SK-N-SH (cell line): Measurements from ENCODE around the gene POLR2A. TPM values are rescaled to one million over a fixed set of nuclear protein-coding genes. Genes with fewer than 3 reads are reported as not detected.

Source experiments
- CTCF ChIA-PET: fragments of 300-600, 350-600 bp; formaldehyde crosslinking; extraction: SDS; loops from one replicate; lab custom pipeline; 2021; lab: Yijun Ruan, JAX
- POLR2A ChIA-PET: fragments of 350-600 bp; sonication (Branson Sonifier 250); formaldehyde crosslinking; extraction: SDS; loops from one replicate; lab custom pipeline; 2020; ENCODE audit warnings: antibody characterized with exemption, inconsistent platforms; lab: Yijun Ruan, JAX
- DNase-seq: peaks from one replicate; pipeline ENCODE4 v3.0.0; 2012
- H2AFZ ChIP-seq: fragments of 200-600 bp; sonication (generic); 2 replicates; pipeline ENCODE4 v1.8.1; 2016; ENCODE audit warnings: antibody characterized with exemption, mild to moderate bottlenecking, low read depth
- H3F3A ChIP-seq: fragments of 200-600 bp; sonication (generic); replicated peaks from 2 replicates; pipeline ENCODE3; 2016; ENCODE audit warnings: antibody characterized with exemption, mild to moderate bottlenecking; ENCODE audit not compliant: insufficient read depth
- H3K27ac ChIP-seq, 2 experiments: fragments of 200-500 bp in 1 of 2; fragments of 200-600 bp in 1 of 2; sonication (Bioruptor generic) in 1 of 2; sonication (generic), shearing (Covaris generic) in 1 of 2; 2 replicates each; pipeline versions ENCODE4 v1.5.1 to v1.6.1; 2014 to 2016; ENCODE audit warnings: low read depth in 2 of 2, inconsistent platforms in 1 of 2, low read length in 1 of 2, mild to moderate bottlenecking in 1 of 2, mixed read lengths in 1 of 2
- H3K27me3 ChIP-seq: fragments of 200-600 bp; sonication (generic), shearing (Covaris generic); 2 replicates; pipeline ENCODE4 v1.6.1; 2016; ENCODE audit warnings: mixed run types; ENCODE audit not compliant: insufficient read depth
- H3K36me3 ChIP-seq, 2 experiments: fragments of 200-500 bp in 1 of 2; fragments of 200-600 bp in 1 of 2; sonication (Bioruptor generic) in 1 of 2; sonication (generic) in 1 of 2; replicated peaks in 1 of 2; 2 replicates each; pipeline versions ENCODE3 to v1.5.1; 2014 to 2016; ENCODE audit warnings: low read length in 1 of 2, mild to moderate bottlenecking in 1 of 2; ENCODE audit not compliant: insufficient read depth in 2 of 2, control insufficient read depth in 1 of 2
- H3K4me1 ChIP-seq, 2 experiments: fragments of 200-500 bp in 1 of 2; fragments of 200-600 bp in 1 of 2; sonication (Bioruptor generic) in 1 of 2; sonication (generic), shearing (Covaris generic) in 1 of 2; 2 replicates each; pipeline versions ENCODE4 v1.5.1 to v1.6.1; 2014 to 2016; ENCODE audit warnings: low read depth in 1 of 2, low read length in 1 of 2, mixed run types in 1 of 2; ENCODE audit not compliant: insufficient read depth in 2 of 2, control insufficient read depth in 1 of 2
- H3K4me2 ChIP-seq: fragments of 200-600 bp; sonication (generic), shearing (Covaris generic); 2 replicates; pipeline ENCODE4 v1.6.1; 2017; ENCODE audit warnings: mixed run types
- H3K4me3 ChIP-seq, 2 experiments: fragments of 200-500 bp in 1 of 2; fragments of 200-600 bp in 1 of 2; sonication (Bioruptor generic) in 1 of 2; sonication (generic), shearing (Covaris generic) in 1 of 2; 2 replicates each; pipeline versions ENCODE4 v1.5.1 to v1.8.1; 2014 to 2016; ENCODE audit warnings: low read depth in 2 of 2, inconsistent platforms in 1 of 2, low read length in 1 of 2, mild to moderate bottlenecking in 1 of 2, mixed read lengths in 1 of 2, moderate library complexity in 1 of 2
- H3K79me2 ChIP-seq: fragments of 200-600 bp; sonication (generic); 2 replicates; pipeline ENCODE4 v1.8.1; 2017; ENCODE audit warnings: mild to moderate bottlenecking; ENCODE audit not compliant: insufficient read depth
- H3K9ac ChIP-seq: fragments of 200-600 bp; sonication (generic); 2 replicates; pipeline ENCODE4 v1.6.1; 2017; ENCODE audit warnings: mixed run types
- H3K9me2 ChIP-seq: fragments of 200-600 bp; sonication (generic); 2 replicates; pipeline ENCODE4 v1.6.1; 2017; ENCODE audit warnings: mixed run types
- H3K9me3 ChIP-seq: fragments of 200-600 bp; sonication (generic); 2 replicates; pipeline ENCODE4 v1.6.1; 2017; ENCODE audit warnings: mixed run types, mild to moderate bottlenecking, moderate library complexity
- H4K20me1 ChIP-seq: fragments of 200-600 bp; sonication (generic); 2 replicates; pipeline ENCODE4 v1.6.1; 2017; ENCODE audit warnings: mild to moderate bottlenecking, mixed run types; ENCODE audit not compliant: insufficient read depth
- CHD2 ChIP-seq: fragments of 150-350 bp; IDR thresholded peaks from 2 replicates; pipeline ENCODE4 v1.6.1; 2018; ENCODE audit warnings: low read length; ENCODE audit not compliant: partially characterized antibody
- ELF1 ChIP-seq: IDR thresholded peaks from 2 replicates; pipeline ENCODE4 v1.4.0; 2012
- EP300 ChIP-seq, 2 experiments: IDR thresholded peaks; 2 replicates each; pipeline versions ENCODE4 v1.4.0 to v1.6.1; 2012; ENCODE audit warnings: borderline replicate concordance in 1 of 2, low read depth in 1 of 2, low read length in 1 of 2
- EZH2phosphoT487 ChIP-seq: fragments of 200-600 bp; sonication (generic); IDR thresholded peaks from 2 replicates; pipeline ENCODE4 v1.6.1; 2017; ENCODE audit warnings: low read depth, mixed run types, mild to moderate bottlenecking, antibody characterized with exemption, moderate library complexity, borderline replicate concordance
- FOSL2 ChIP-seq: IDR thresholded peaks from 2 replicates; pipeline ENCODE4 v1.4.0; 2012; ENCODE audit warnings: low read depth, mild to moderate bottlenecking, moderate library complexity, borderline replicate concordance
- FOXM1 ChIP-seq: IDR thresholded peaks from 2 replicates; pipeline ENCODE4 v1.4.0; 2012; ENCODE audit warnings: low read depth, mild to moderate bottlenecking
- GATA2 ChIP-seq: sonication (generic); formaldehyde crosslinking; IDR thresholded peaks from 2 replicates; pipeline ENCODE4 v1.5.0; 2020; ENCODE audit warnings: mild to moderate bottlenecking, missing genetic modification reagents
- JUND ChIP-seq: IDR thresholded peaks from 2 replicates; pipeline ENCODE4 v1.4.0; 2012
- MEF2A ChIP-seq: IDR thresholded peaks from 2 replicates; pipeline ENCODE4 v1.4.0; 2012; ENCODE audit warnings: low read depth, borderline replicate concordance
- POLR2AphosphoS5 ChIP-seq: IDR thresholded peaks from 2 replicates; pipeline ENCODE4 v1.6.1; 2012; ENCODE audit warnings: low read depth, low read length
- RCOR1 ChIP-seq: fragments of 150-350 bp; IDR thresholded peaks from 2 replicates; pipeline ENCODE4 v1.6.1; 2017; ENCODE audit warnings: antibody characterized with exemption, low read length
- RXRA ChIP-seq: IDR thresholded peaks from 2 replicates; pipeline ENCODE4 v1.4.0; 2012; ENCODE audit warnings: low read depth, mild to moderate bottlenecking, borderline replicate concordance
- SMC3 ChIP-seq: IDR thresholded peaks from 2 replicates; pipeline ENCODE4 v1.6.1; 2012; ENCODE audit warnings: low read depth, low read length, improper control_type of control experiment
- TCF12 ChIP-seq: IDR thresholded peaks from 2 replicates; pipeline ENCODE4 v1.4.0; 2012
- YY1 ChIP-seq: IDR thresholded peaks from 2 replicates; pipeline ENCODE4 v1.4.0; 2012; ENCODE audit warnings: low read depth, mild to moderate bottlenecking
- WGBS: methylation state at CpG from one replicate; pipeline ENCODE4 v1.1.6; 2017; ENCODE audit warnings: low lambda C conversion rate; 5-methylcytosine and 5-hydroxymethylcytosine counted together
- polyA plus RNA-seq, 3 experiments: library from polyadenylated mRNA; depleted of rRNA; stranded (reverse); fragments of >200 nt; gene quantifications; 2 replicates each; pipeline ENCODE4 v1.2.3, GENCODE V29; 2012
- TF ChIP-seq, protein P1 (sequence below): IDR thresholded peaks from 2 replicates; pipeline ENCODE4 v1.6.1; 2012; ENCODE audit warnings: mild to moderate bottlenecking, low read depth, low read length, moderate library complexity
- TF ChIP-seq, protein P2 (sequence below): fragments of 200-600 bp; sonication (generic); IDR thresholded peaks from 2 replicates; pipeline ENCODE4 v1.6.1; 2017; ENCODE audit warnings: antibody characterized with exemption, mild to moderate bottlenecking, moderate library complexity
- TF ChIP-seq, protein P3 (sequence below): IDR thresholded peaks from 2 replicates; pipeline ENCODE4 v1.4.0; 2012; ENCODE audit warnings: low read depth, borderline replicate concordance
- TF ChIP-seq, protein P4 (sequence below): IDR thresholded peaks from 2 replicates; pipeline ENCODE4 v1.4.0; 2012; ENCODE audit warnings: low read depth

Gene POLR2A
- polyA plus RNA-seq, 1 of the 3 experiments (the other 2 are of a cell fraction), result 37.3 TPM

DNA sequence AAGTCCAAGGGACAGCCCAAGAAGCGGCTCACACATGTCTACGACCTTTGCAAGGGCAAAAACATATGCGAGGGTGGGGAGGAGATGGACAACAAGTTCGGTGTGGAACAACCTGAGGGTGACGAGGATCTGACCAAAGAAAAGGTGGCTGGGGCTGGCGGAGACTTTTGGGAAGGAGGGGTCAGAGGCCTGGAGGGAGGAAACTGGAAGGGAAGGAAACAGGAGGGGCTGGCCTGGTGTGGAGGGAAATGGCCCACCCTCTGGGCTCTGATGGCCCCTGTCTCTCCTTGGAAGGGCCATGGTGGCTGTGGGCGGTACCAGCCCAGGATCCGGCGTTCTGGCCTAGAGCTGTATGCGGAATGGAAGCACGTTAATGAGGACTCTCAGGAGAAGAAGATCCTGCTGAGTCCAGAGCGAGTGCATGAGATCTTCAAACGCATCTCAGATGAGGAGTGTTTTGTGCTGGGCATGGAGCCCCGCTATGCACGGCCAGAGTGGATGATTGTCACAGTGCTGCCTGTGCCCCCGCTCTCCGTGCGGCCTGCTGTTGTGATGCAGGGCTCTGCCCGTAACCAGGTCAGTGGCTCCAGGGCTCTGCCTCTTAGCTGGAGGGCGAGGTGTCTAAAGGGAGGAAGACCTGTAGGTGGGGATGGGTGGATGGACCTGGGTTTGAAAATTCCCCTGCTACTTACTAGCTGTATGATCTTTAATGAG lies 12.5 kb downstream of the POLR2A start:
- no peaks in the 10 kb centered on the region for H3K27me3 ChIP-seq
- H3K79me2 ChIP-seq, result peaks cover 66% of the 10 kb centered on the region
- H3K4me3 ChIP-seq, result no peak overlapping the region
- H3K4me2 ChIP-seq, result no peak overlapping the region
- H3K9me2 ChIP-seq, result no peaks in the 10 kb centered on the region
- no peak overlapping the region for H3K9ac ChIP-seq
- H2AFZ ChIP-seq, result no peak overlapping the region
- H4K20me1 ChIP-seq, result peaks cover 54% of the 10 kb centered on the region
- WGBS, result 98% methylated on average over 18 of the region's 20 CpGs
- no peak for DNase-seq
- no peaks in the 10 kb centered on the region for H3K4me1 ChIP-seq
- no peaks in the 10 kb centered on the region for H3F3A ChIP-seq
- H3K36me3 ChIP-seq, result peaks cover 44 to 56% of the 10 kb centered on the region in 2 experiments
- no peak overlapping the region for H3K27ac ChIP-seq
- ChIA-PET POLR2A (no interaction called here), CTCF (interaction anchor here (0.9 to 2.5 kb wide), 6 partner anchors 9 to 200 kb away, joined by 3 to 8 read pairs (median 4); no protein-coding TSS in a partner anchor)
- H3K9me3 ChIP-seq, result no peaks in the 10 kb centered on the region
- TF ChIP-seq YY1, result no peak
- no peak for TF ChIP-seq JUND
- no peak for TF ChIP-seq RCOR1
- TF ChIP-seq, protein P1, sequence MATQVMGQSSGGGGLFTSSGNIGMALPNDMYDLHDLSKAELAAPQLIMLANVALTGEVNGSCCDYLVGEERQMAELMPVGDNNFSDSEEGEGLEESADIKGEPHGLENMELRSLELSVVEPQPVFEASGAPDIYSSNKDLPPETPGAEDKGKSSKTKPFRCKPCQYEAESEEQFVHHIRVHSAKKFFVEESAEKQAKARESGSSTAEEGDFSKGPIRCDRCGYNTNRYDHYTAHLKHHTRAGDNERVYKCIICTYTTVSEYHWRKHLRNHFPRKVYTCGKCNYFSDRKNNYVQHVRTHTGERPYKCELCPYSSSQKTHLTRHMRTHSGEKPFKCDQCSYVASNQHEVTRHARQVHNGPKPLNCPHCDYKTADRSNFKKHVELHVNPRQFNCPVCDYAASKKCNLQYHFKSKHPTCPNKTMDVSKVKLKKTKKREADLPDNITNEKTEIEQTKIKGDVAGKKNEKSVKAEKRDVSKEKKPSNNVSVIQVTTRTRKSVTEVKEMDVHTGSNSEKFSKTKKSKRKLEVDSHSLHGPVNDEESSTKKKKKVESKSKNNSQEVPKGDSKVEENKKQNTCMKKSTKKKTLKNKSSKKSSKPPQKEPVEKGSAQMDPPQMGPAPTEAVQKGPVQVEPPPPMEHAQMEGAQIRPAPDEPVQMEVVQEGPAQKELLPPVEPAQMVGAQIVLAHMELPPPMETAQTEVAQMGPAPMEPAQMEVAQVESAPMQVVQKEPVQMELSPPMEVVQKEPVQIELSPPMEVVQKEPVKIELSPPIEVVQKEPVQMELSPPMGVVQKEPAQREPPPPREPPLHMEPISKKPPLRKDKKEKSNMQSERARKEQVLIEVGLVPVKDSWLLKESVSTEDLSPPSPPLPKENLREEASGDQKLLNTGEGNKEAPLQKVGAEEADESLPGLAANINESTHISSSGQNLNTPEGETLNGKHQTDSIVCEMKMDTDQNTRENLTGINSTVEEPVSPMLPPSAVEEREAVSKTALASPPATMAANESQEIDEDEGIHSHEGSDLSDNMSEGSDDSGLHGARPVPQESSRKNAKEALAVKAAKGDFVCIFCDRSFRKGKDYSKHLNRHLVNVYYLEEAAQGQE, result no peak
- TF ChIP-seq, protein P2, sequence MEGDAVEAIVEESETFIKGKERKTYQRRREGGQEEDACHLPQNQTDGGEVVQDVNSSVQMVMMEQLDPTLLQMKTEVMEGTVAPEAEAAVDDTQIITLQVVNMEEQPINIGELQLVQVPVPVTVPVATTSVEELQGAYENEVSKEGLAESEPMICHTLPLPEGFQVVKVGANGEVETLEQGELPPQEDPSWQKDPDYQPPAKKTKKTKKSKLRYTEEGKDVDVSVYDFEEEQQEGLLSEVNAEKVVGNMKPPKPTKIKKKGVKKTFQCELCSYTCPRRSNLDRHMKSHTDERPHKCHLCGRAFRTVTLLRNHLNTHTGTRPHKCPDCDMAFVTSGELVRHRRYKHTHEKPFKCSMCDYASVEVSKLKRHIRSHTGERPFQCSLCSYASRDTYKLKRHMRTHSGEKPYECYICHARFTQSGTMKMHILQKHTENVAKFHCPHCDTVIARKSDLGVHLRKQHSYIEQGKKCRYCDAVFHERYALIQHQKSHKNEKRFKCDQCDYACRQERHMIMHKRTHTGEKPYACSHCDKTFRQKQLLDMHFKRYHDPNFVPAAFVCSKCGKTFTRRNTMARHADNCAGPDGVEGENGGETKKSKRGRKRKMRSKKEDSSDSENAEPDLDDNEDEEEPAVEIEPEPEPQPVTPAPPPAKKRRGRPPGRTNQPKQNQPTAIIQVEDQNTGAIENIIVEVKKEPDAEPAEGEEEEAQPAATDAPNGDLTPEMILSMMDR, result no peak
- no peak for TF ChIP-seq POLR2AphosphoS5
- no peak for TF ChIP-seq TCF12
- no peak for TF ChIP-seq SMC3
- TF ChIP-seq, protein P3, sequence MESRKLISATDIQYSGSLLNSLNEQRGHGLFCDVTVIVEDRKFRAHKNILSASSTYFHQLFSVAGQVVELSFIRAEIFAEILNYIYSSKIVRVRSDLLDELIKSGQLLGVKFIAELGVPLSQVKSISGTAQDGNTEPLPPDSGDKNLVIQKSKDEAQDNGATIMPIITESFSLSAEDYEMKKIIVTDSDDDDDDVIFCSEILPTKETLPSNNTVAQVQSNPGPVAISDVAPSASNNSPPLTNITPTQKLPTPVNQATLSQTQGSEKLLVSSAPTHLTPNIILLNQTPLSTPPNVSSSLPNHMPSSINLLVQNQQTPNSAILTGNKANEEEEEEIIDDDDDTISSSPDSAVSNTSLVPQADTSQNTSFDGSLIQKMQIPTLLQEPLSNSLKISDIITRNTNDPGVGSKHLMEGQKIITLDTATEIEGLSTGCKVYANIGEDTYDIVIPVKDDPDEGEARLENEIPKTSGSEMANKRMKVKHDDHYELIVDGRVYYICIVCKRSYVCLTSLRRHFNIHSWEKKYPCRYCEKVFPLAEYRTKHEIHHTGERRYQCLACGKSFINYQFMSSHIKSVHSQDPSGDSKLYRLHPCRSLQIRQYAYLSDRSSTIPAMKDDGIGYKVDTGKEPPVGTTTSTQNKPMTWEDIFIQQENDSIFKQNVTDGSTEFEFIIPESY, result no peak
- TF ChIP-seq, protein P4, sequence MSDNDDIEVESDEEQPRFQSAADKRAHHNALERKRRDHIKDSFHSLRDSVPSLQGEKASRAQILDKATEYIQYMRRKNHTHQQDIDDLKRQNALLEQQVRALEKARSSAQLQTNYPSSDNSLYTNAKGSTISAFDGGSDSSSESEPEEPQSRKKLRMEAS, result no peak
- no peak for TF ChIP-seq EZH2phosphoT487
- TF ChIP-seq FOSL2, result no peak
- no peak for TF ChIP-seq GATA2 (CRISPR knock-in tag)
- TF ChIP-seq MEF2A, result no peak
- TF ChIP-seq FOXM1, result no peak
- TF ChIP-seq ELF1, result no peak
- TF ChIP-seq EP300 (IDR thresholded peaks at IDR 0.05; ENCODE audit: borderline replicate concordance in 1 of 2, low read depth in 1 of 2, low read length in 1 of 2), result no peak
- no peak for TF ChIP-seq RXRA
- TF ChIP-seq CHD2, result no peak
